IPS DF 6.9 (cell line): ENCODE results near the gene NUDT22.

Source experiments
- DNase-seq: peaks from one replicate; pipeline ENCODE4 v3.0.0-alpha.2; 2013; ENCODE audit warnings: low read depth, low spot score
- H3K27ac ChIP-seq: one replicate; pipeline ENCODE4 v1.5.1; 2013; ENCODE audit warnings: low read length, control low read depth
- H3K27me3 ChIP-seq: 2 replicates; pipeline ENCODE4 v1.6.1; 2013; ENCODE audit warnings: mild to moderate bottlenecking, low read length; ENCODE audit not compliant: control insufficient read depth, insufficient read depth
- H3K36me3 ChIP-seq: 2 replicates; pipeline ENCODE4 v1.6.1; 2013; ENCODE audit warnings: low read length; ENCODE audit not compliant: control insufficient read depth, insufficient read depth
- H3K4me1 ChIP-seq: 2 replicates; pipeline ENCODE4 v1.6.1; 2013; ENCODE audit warnings: low read length; ENCODE audit not compliant: control insufficient read depth, insufficient read depth
- H3K4me3 ChIP-seq: 2 replicates; pipeline ENCODE4 v1.5.1; 2013; ENCODE audit warnings: mild to moderate bottlenecking, low read length
- H3K9me3 ChIP-seq: 2 replicates; pipeline ENCODE4 v1.6.1; 2013; ENCODE audit warnings: low read length, inconsistent platforms; ENCODE audit not compliant: control insufficient read depth, insufficient read depth
- WGBS: extraction: QIAGEN DNeasy Blood & Tissue Kit; methylation state at CpG from one replicate; pipeline ENCODE4 v1.1.7; 2013; ENCODE audit warnings: mixed read lengths, missing lambda C conversion rate; ENCODE audit not compliant: insufficient read length, insufficient coverage; 5-methylcytosine and 5-hydroxymethylcytosine counted together

NUDT22 gene

GRCh38 chr11:64256300-64256699, 30.2 kb downstream of the NUDT22 start:
- no peak overlapping the region for H3K27ac ChIP-seq

DNA sequence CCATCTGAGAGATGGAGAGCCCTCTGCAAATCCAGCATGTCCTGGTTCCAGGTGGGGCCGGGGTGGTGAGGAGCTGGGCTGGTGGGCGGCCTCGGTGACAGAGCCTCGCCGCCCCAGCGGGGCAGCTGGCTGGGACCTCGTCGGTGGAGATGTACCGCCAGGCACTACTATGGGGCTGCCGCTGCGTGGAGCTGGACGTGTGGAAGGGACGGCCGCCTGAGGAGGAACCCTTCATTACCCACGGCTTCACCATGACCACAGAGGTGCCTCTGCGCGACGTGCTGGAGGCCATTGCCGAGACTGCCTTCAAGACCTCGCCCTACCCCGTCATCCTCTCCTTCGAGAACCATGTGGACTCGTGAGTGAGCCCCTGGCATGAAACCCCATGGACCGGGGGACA, 32.3 kb downstream of the NUDT22 start:
- no CpG with 5 or more reads among the region's 24 CpGs for WGBS
- no peaks in the 10 kb centered on the region for H3K4me1 ChIP-seq
- DNase-seq, result no peak
- H3K27ac ChIP-seq, result no peak overlapping the region
- H3K4me3 ChIP-seq, result no peak overlapping the region
- no peaks in the 10 kb centered on the region for H3K27me3 ChIP-seq
- H3K9me3 ChIP-seq, result no peaks in the 10 kb centered on the region
- H3K36me3 ChIP-seq, result peaks cover 60% of the 10 kb centered on the region

More at GRCh38 chr11:64256300-64256699, 30.2 kb downstream of the NUDT22 start:
- peaks cover 49% of the 10 kb centered on the region for H3K36me3 ChIP-seq
- H3K9me3 ChIP-seq, result no peaks in the 10 kb centered on the region
- DNase-seq, result no peak
- H3K27me3 ChIP-seq, result no peaks in the 10 kb centered on the region
- no peak overlapping the region for H3K4me3 ChIP-seq
- 0 out of 2 replicates have a peak, but pooled peaks cover 4% of the 10 kb centered on the region for H3K4me1 ChIP-seq
- no CpG with 5 or more reads among the region's 15 CpGs for WGBS

DNA sequence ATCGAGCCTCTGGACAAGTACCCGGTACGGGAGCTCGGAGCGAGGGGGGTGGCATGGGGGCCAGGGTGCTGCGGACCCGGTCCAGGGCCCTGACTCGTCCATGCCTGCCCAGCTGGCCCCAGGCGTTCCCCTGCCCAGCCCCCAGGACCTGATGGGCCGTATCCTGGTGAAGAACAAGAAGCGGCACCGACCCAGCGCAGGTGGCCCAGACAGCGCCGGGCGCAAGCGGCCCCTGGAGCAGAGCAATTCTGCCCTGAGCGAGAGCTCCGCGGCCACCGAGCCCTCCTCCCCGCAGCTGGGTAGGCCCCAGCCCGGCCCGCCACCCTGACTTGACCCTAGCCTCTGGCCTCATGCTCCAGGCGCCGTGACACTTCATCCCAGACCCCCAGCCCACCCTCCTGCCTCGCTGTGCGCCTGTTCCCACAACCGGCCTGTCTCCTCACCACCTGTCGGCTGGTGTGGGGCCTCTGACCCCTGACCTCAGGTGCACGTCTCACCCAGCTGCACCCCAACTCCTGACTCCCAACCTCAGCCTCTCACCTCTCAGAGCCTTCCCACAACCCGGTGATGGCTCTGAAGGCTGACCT, 33.0 kb downstream of the NUDT22 start:
- no CpG with 5 or more reads among the region's 32 CpGs for WGBS
- no peak overlapping the region for H3K4me3 ChIP-seq
- H3K27me3 ChIP-seq, result no peaks in the 10 kb centered on the region
- 0 out of 2 replicates have a peak, but pooled peaks cover 1% of the 10 kb centered on the region for H3K4me1 ChIP-seq
- peaks cover 63% of the 10 kb centered on the region for H3K36me3 ChIP-seq
- no peaks in the 10 kb centered on the region for H3K9me3 ChIP-seq
- DNase-seq, result no peak
- H3K27ac ChIP-seq, result no peak overlapping the region

GRCh38 chr11:64259533-64260067, 33.5 kb downstream of the NUDT22 start:
- peaks cover 62% of the 10 kb centered on the region for H3K36me3 ChIP-seq
- no peaks in the 10 kb centered on the region for H3K27me3 ChIP-seq
- no CpG with 5 or more reads among the region's 4 CpGs for WGBS
- no peaks in the 10 kb centered on the region for H3K9me3 ChIP-seq
- H3K27ac ChIP-seq, result no peak overlapping the region
- 0 out of 2 replicates have a peak, but pooled peaks cover 1% of the 10 kb centered on the region for H3K4me1 ChIP-seq
- no peak for DNase-seq
- H3K4me3 ChIP-seq, result no peak overlapping the region

GRCh38 chr11:64260147-64260708, 34.2 kb downstream of the NUDT22 start:
- Histone ChIP-seq H3K36me3 (peaks cover 58% of the 10 kb centered on the region), H3K4me1 (0 out of 2 replicates have a peak, but pooled peaks cover 1% of the 10 kb centered on the region)

GRCh38 chr11:64261556-64262080, 35.5 kb downstream of the NUDT22 start:
- 0 out of 2 replicates have a peak, but pooled peaks cover 1% of the 10 kb centered on the region for H3K4me1 ChIP-seq
- no peak overlapping the region for H3K27ac ChIP-seq
- H3K27me3 ChIP-seq, result no peaks in the 10 kb centered on the region
- H3K4me3 ChIP-seq, result no peak overlapping the region
- no CpG with 5 or more reads among the region's 18 CpGs for WGBS
- no peak for DNase-seq
- peaks cover 59% of the 10 kb centered on the region for H3K36me3 ChIP-seq
- no peaks in the 10 kb centered on the region for H3K9me3 ChIP-seq

More at GRCh38 chr11:64260147-64260708, 34.2 kb downstream of the NUDT22 start:
- H3K27me3 ChIP-seq, result no peaks in the 10 kb centered on the region
- no peak overlapping the region for H3K4me3 ChIP-seq
- H3K27ac ChIP-seq, result no peak overlapping the region
- DNase-seq, result no peak
- WGBS, result no CpG with 5 or more reads among the region's 6 CpGs
- no peaks in the 10 kb centered on the region for H3K9me3 ChIP-seq

- H3K4me1 ChIP-seq, result 0 out of 2 replicates have a peak, but pooled peaks cover 1% of the 10 kb centered on the region
- H3K27ac ChIP-seq, result no peak overlapping the region
- H3K27me3 ChIP-seq, result no peaks in the 10 kb centered on the region
- H3K9me3 ChIP-seq, result no peaks in the 10 kb centered on the region
- no peak for DNase-seq
- peaks cover 61% of the 10 kb centered on the region for H3K36me3 ChIP-seq
- no CpG with 5 or more reads among the region's 42 CpGs for WGBS
- no peak overlapping the region for H3K4me3 ChIP-seq
These were observed 36.4 kb downstream of the NUDT22 start for GRCh38 chr11:64262271-64263002.

DNA sequence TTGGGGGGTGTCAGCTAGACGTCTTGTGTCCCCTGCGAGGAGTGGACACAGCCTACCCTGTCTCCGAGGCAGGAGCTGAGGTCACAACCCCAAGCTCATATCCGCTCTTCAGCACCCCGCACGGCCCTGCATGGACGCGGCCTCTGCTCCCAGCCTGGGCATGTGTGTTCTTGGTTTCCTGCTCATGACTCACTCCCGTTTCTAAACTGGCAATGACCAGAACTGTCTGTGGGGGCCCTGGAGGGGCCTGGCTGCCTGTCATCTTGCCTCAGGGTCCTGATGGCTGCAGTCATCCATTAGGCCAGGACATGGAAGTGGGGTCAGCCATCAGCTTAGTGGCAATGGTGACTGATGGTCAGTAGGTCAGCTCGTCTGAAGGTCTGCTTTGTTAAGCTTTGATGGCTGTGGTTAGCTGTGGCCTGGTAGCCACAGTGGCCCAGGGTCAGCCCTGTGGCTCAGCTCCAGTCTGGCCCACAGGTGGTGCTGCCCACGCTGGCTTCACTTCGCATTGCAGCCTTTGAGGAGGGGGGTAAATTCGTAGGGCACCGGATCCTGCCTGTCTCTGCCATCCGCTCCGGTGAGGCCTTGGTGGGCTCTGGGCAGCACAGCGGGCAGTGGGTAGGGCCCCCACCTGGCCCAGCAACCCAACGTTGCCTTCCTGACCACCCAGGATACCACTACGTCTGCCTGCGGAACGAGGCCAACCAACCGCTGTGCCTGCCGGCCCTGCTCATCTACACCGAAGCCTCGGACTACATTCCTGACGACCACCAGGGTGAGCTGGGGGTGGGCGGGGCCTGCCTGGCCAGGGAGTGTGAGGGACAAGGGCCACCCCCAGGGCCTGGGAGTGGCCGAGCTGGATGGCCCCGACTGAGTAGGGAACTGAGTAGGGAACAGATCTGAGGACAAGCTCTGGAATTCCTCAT, 37.2 kb downstream of the NUDT22 start:
- no peak overlapping the region for H3K27ac ChIP-seq
- 0 out of 2 replicates have a peak, but pooled peaks cover 1% of the 10 kb centered on the region for H3K4me1 ChIP-seq
- H3K27me3 ChIP-seq, result no peaks in the 10 kb centered on the region
- no peaks in the 10 kb centered on the region for H3K9me3 ChIP-seq
- H3K36me3 ChIP-seq, result peaks cover 60% of the 10 kb centered on the region
- H3K4me3 ChIP-seq, result no peak overlapping the region
- no peak for DNase-seq
- no CpG with 5 or more reads among the region's 29 CpGs for WGBS

- DNase-seq, result no peak
- Histone ChIP-seq H3K4me3 (no peak overlapping the region), H3K27me3 (no peaks in the 10 kb centered on the region), H3K4me1 (0 out of 2 replicates have a peak, but pooled peaks cover 1% of the 10 kb centered on the region), H3K9me3 (no peaks in the 10 kb centered on the region), H3K36me3 (peaks cover 54% of the 10 kb centered on the region), H3K27ac (no peak overlapping the region)
- no CpG with 5 or more reads among the region's 8 CpGs for WGBS
These were observed 37.9 kb downstream of the NUDT22 start for GRCh38 chr11:64263947-64264317.
